Keratinocyte (primary cell): ENCODE data around the gene KLHL1. TPM values are rescaled to one million over a fixed set of nuclear protein-coding genes. Genes with fewer than 3 reads are reported as not detected.

ENCODE experiments used
- DNase-seq: peaks from one replicate; pipeline ENCODE4 v3.0.0-alpha.2; 2011; ENCODE audit warnings: low read depth, missing footprints, low spot score
- FAIRE-seq: peaks from 2 replicates; lab custom pipeline; 2011; peaks lifted over from hg19 to GRCh38; lab: Jason Lieb, UNC
- H2AFZ ChIP-seq: 2 replicates; pipeline ENCODE4 v1.6.0; 2012; ENCODE audit warnings: low read length, control low read depth, inconsistent platforms; ENCODE audit not compliant: control insufficient read depth
- H3K27ac ChIP-seq: 2 replicates; pipeline ENCODE4 v1.5.1; 2011; ENCODE audit warnings: low read length; ENCODE audit not compliant: control insufficient read depth, insufficient read depth
- H3K27me3 ChIP-seq: 3 replicates; pipeline ENCODE4 v1.6.0; 2011; ENCODE audit warnings: low read length; ENCODE audit not compliant: control insufficient read depth, insufficient read depth; ENCODE audit errors: extremely low read depth
- H3K36me3 ChIP-seq, 2 experiments: 2 replicates in 1 of 2; 3 replicates in 1 of 2; pipeline ENCODE4 v1.5.1; 2011; ENCODE audit warnings: low read length in 2 of 2, mild to moderate bottlenecking in 1 of 2; ENCODE audit not compliant: control insufficient read depth in 2 of 2, insufficient read depth in 2 of 2; ENCODE audit errors: extremely low read depth in 1 of 2
- H3K4me1 ChIP-seq: 3 replicates; pipeline ENCODE4 v1.5.1; 2011; ENCODE audit warnings: low read length; ENCODE audit not compliant: control insufficient read depth, insufficient read depth; ENCODE audit errors: extremely low read depth
- H3K4me2 ChIP-seq: 3 replicates; pipeline ENCODE4 v1.6.0; 2011; ENCODE audit warnings: low read depth, low read length; ENCODE audit not compliant: control insufficient read depth, insufficient read depth; ENCODE audit errors: extremely low read depth
- H3K4me3 ChIP-seq, 3 experiments: fragments of 200-600 bp in 1 of 3; sonication (generic) in 1 of 3; 2 replicates in 2 of 3; 3 replicates in 1 of 3; pipeline ENCODE4 v1.5.1; 2011 to 2016; ENCODE audit warnings: low read length in 3 of 3, mild to moderate bottlenecking in 3 of 3, control low read depth in 2 of 3, inconsistent platforms in 1 of 3, low read depth in 1 of 3, mixed read lengths in 1 of 3, mixed run types in 1 of 3, moderate library complexity in 1 of 3; ENCODE audit not compliant: control insufficient read depth in 2 of 3, insufficient read depth in 2 of 3; ENCODE audit errors: extremely low read depth in 1 of 3
- H3K79me2 ChIP-seq: 2 replicates; pipeline ENCODE4 v1.6.0; 2012; ENCODE audit warnings: low read length; ENCODE audit not compliant: control insufficient read depth, insufficient read depth
- H3K9ac ChIP-seq: 3 replicates; pipeline ENCODE4 v1.6.0; 2011; ENCODE audit warnings: low read length; ENCODE audit not compliant: control insufficient read depth, insufficient read depth; ENCODE audit errors: extremely low read depth
- H3K9me1 ChIP-seq: 3 replicates; pipeline ENCODE4 v1.6.0; 2011; ENCODE audit warnings: low read length; ENCODE audit not compliant: control insufficient read depth, insufficient read depth; ENCODE audit errors: extremely low read depth
- H3K9me3 ChIP-seq: 2 replicates; pipeline ENCODE4 v1.5.1; 2012; ENCODE audit warnings: low read depth, low read length; ENCODE audit not compliant: control insufficient read depth
- H4K20me1 ChIP-seq: 3 replicates; pipeline ENCODE4 v1.6.0; 2011; ENCODE audit warnings: low read length; ENCODE audit not compliant: control insufficient read depth, insufficient read depth; ENCODE audit errors: extremely low read depth
- CTCF ChIP-seq, 3 experiments: IDR thresholded peaks in 1 of 3; conservative IDR thresholded peaks in 1 of 3; optimal IDR thresholded peaks in 1 of 3; 2 replicates in 2 of 3; 3 replicates in 1 of 3; pipeline versions ENCODE3 to v1.5.1; 2011; ENCODE audit warnings: low read length in 3 of 3, mild to moderate bottlenecking in 3 of 3, moderate library complexity in 2 of 3, control low read depth in 1 of 3, inconsistent platforms in 1 of 3; ENCODE audit not compliant: insufficient read depth in 2 of 3; ENCODE audit errors: extremely low read depth in 1 of 3
- EZH2 ChIP-seq: IDR thresholded peaks from one replicate; pipeline ENCODE4 v1.6.1; 2012; ENCODE audit warnings: inconsistent platforms, mild to moderate bottlenecking, low read length, moderate library complexity
- dilution Hi-C: fragments of 300-500 bp; cut with MboI; formaldehyde crosslinking; loops from one replicate; pipeline ENCODE4 v1.7.0; 2020; ENCODE audit warnings: low sequenced_read_pairs; ENCODE audit not compliant: extremely low pct_ligation_motif_present
- polyA plus RNA-seq, 5 experiments: library from polyadenylated mRNA; depleted of rRNA in 3 of 5; stranded (reverse) in 3 of 5; stranded (forward) in 1 of 5; unstranded in 1 of 5; fragments of >200 nt; gene quantifications; 1 replicate in 1 of 5; 2 replicates in 3 of 5; 3 replicates in 1 of 5; pipeline versions ENCODE4 v1.2.1 to v1.2.3, GENCODE V29; 2011 to 2012; ENCODE audit warnings: missing spikeins in 2 of 5, low read depth in 1 of 5, low replicate concordance in 1 of 5

KLHL1 gene
- polyA plus RNA-seq, 1 donor (not counting 4 experiments of a cell fraction or from before 2014, with no cell fraction given) = not detected

DNA sequence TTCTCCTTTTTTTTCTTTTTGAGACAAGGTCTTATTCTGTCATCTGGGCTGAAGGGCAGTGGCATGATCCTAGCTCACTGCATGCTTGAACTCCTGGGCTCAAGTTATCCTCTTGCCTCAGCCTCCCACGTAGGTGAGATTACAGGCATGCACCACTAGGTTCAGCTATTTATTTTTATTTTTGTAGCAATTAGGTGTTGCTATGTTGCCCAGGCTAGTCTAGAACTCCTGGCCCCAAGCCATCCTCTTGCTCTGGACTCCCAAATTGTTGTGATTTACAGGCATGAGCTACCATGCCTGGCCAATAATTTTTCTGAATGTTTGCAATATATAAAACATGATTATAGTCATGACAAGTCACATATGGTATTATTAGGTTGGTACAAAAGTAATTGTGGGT is 161.7 kb downstream of the KLHL1 start:
- no peak for FAIRE-seq

GRCh38 chr13:69935043-69935442 is 173.2 kb downstream of the KLHL1 start:
- FAIRE-seq (no peak), DNase-seq (no peak)

More for the DNA sequence above, 161.7 kb downstream of the KLHL1 start:
- no peaks in the 10 kb centered on the region for H3K4me1 ChIP-seq
- H3K27me3 ChIP-seq = no peaks in the 10 kb centered on the region
- no peak overlapping the region for H3K27ac ChIP-seq
- DNase-seq = no peak
- no peaks in the 10 kb centered on the region for H3K9me3 ChIP-seq
- H4K20me1 ChIP-seq = no peaks in the 10 kb centered on the region
- H3K9ac ChIP-seq = no peak overlapping the region
- H3K36me3 ChIP-seq = no peaks in the 10 kb centered on the region
- no peak for TF ChIP-seq CTCF (optimal IDR thresholded peaks at IDR 0.05 in 1 of 3, IDR thresholded peaks at IDR 0.05 in 1 of 3, conservative IDR thresholded peaks at IDR 0.05 in 1 of 3; ENCODE audit: extremely low read depth in 1 of 3, insufficient read depth in 2 of 3, low read length in 3 of 3)
- TF ChIP-seq EZH2 = no peak
- dilution Hi-C loops = no loop called here
- no peak overlapping the region for H3K4me3 ChIP-seq
- H3K4me2 ChIP-seq = no peak overlapping the region
- H2AFZ ChIP-seq = no peak overlapping the region
- no peaks in the 10 kb centered on the region for H3K9me1 ChIP-seq
- H3K79me2 ChIP-seq = no peaks in the 10 kb centered on the region

More at GRCh38 chr13:69935043-69935442, 173.2 kb downstream of the KLHL1 start:
- Histone ChIP-seq H3K4me1 (no peaks in the 10 kb centered on the region), H3K36me3 (no peaks in the 10 kb centered on the region), H4K20me1 (no peaks in the 10 kb centered on the region), H3K4me3 (no peak overlapping the region), H3K27me3 (no peaks in the 10 kb centered on the region), H3K9ac (no peak overlapping the region), H3K9me1 (no peaks in the 10 kb centered on the region), H3K79me2 (no peaks in the 10 kb centered on the region), H2AFZ (no peak overlapping the region), H3K27ac (no peak overlapping the region), H3K4me2 (no peak overlapping the region), H3K9me3 (no peaks in the 10 kb centered on the region)
- dilution Hi-C loops = no loop called here
- TF ChIP-seq EZH2 (no peak), CTCF (optimal IDR thresholded peaks at IDR 0.05 in 1 of 3, IDR thresholded peaks at IDR 0.05 in 1 of 3, conservative IDR thresholded peaks at IDR 0.05 in 1 of 3; ENCODE audit: extremely low read depth in 1 of 3, insufficient read depth in 2 of 3, low read length in 3 of 3) (peak in 1 of 3 experiments; percentile 7)
